ENCODE results near the gene CNOT9. TPM values are rescaled to one million over a fixed set of nuclear protein-coding genes. Genes with fewer than 3 reads are reported as not detected.

CNOT9 gene
- polyA plus RNA-seq, 1 donor from 2014 or later: 16.7 TPM

- H3K27ac Mint-ChIP-seq: peak overlapping the region in 1 of 3 donors; percentile 99
- H3K9me3 Mint-ChIP-seq: no peaks in the 10 kb centered on the region
- no peaks in the 10 kb centered on the region for H3K27me3 Mint-ChIP-seq
- H3K4me1 Mint-ChIP-seq: peaks cover 30 to 43% (median 39%) of the 10 kb centered on the region in 3 donors
- peak overlapping the region; percentile 42 to 98 (median 92) for H3K4me3 Mint-ChIP-seq
- no peaks in the 10 kb centered on the region for H3K36me3 Mint-ChIP-seq
Measured at GRCh38 chr2:218566296-218566695, 2.3 kb upstream of the CNOT9 start.

- Mint-ChIP-seq H3K36me3 (no peaks in the 10 kb centered on the region), H3K27ac (peak overlapping the region; percentile 99 to 100 (median 99)), H3K4me3 (peak overlapping the region; percentile 88 to 98 (median 96)), H3K4me1 (peaks cover 33 to 45% (median 43%) of the 10 kb centered on the region in 3 donors), H3K9me3 (no peaks in the 10 kb centered on the region), H3K27me3 (no peaks in the 10 kb centered on the region)
Measured at GRCh38 chr2:218567797-218568189, 846 bp upstream of the CNOT9 start.

GRCh38 chr2:218569038-218569431, 396 bp downstream of the CNOT9 start:
- no peaks in the 10 kb centered on the region for H3K9me3 Mint-ChIP-seq
- no peaks in the 10 kb centered on the region for H3K36me3 Mint-ChIP-seq
- H3K27me3 Mint-ChIP-seq: no peaks in the 10 kb centered on the region
- peaks cover 32 to 47% (median 43%) of the 10 kb centered on the region in 3 donors for H3K4me1 Mint-ChIP-seq
- peak overlapping the region; percentile 88 to 98 (median 96) for H3K4me3 Mint-ChIP-seq
- peak overlapping the region; percentile 99 to 100 (median 99) for H3K27ac Mint-ChIP-seq

GRCh38 chr2:218569661-218570500, 1.2 kb downstream of the CNOT9 start:
- Mint-ChIP-seq H3K36me3 (no peaks in the 10 kb centered on the region), H3K4me3 (peak overlapping the region; percentile 88 to 98 (median 96)), H3K27me3 (no peaks in the 10 kb centered on the region), H3K9me3 (no peaks in the 10 kb centered on the region), H3K27ac (peak overlapping the region; percentile 99 to 100 (median 99)), H3K4me1 (peaks cover 32 to 48% (median 43%) of the 10 kb centered on the region in 3 donors)

GRCh38 chr2:218570850-218571249, 2.2 kb downstream of the CNOT9 start:
- Mint-ChIP-seq H3K4me1 (peaks cover 32 to 50% (median 43%) of the 10 kb centered on the region in 3 donors), H3K27ac (peak overlapping the region in 2 of 3 donors; percentile 99 to 100), H3K36me3 (no peaks in the 10 kb centered on the region), H3K9me3 (no peaks in the 10 kb centered on the region), H3K27me3 (no peaks in the 10 kb centered on the region), H3K4me3 (peak overlapping the region in 3 of 4 donors; percentile 88 to 98 (median 97))

GRCh38 chr2:218576854-218577253, 8.2 kb downstream of the CNOT9 start:
- H3K36me3 Mint-ChIP-seq: peaks cover 2% of the 10 kb centered on the region
- no peak overlapping the region for H3K27ac Mint-ChIP-seq
- H3K27me3 Mint-ChIP-seq: no peaks in the 10 kb centered on the region
- H3K4me1 Mint-ChIP-seq: peaks cover 4 to 28% (median 10%) of the 10 kb centered on the region in 3 donors
- H3K9me3 Mint-ChIP-seq: no peaks in the 10 kb centered on the region
- H3K4me3 Mint-ChIP-seq: no peak overlapping the region

- Mint-ChIP-seq H3K27me3 (no peaks in the 10 kb centered on the region), H3K36me3 (peaks cover 2% of the 10 kb centered on the region), H3K9me3 (no peaks in the 10 kb centered on the region), H3K27ac (no peak overlapping the region), H3K4me3 (no peak overlapping the region), H3K4me1 (peaks cover 4 to 24% (median 5%) of the 10 kb centered on the region in 3 donors)
Measured at GRCh38 chr2:218577482-218578220, 9.0 kb downstream of the CNOT9 start.

- no peak overlapping the region for H3K27ac Mint-ChIP-seq
- H3K36me3 Mint-ChIP-seq: peaks cover 2% of the 10 kb centered on the region
- no peaks in the 10 kb centered on the region for H3K9me3 Mint-ChIP-seq
- no peaks in the 10 kb centered on the region for H3K27me3 Mint-ChIP-seq
- no peak overlapping the region for H3K4me3 Mint-ChIP-seq
- peaks cover 4 to 21% (median 5%) of the 10 kb centered on the region in 3 donors for H3K4me1 Mint-ChIP-seq
Measured at GRCh38 chr2:218578272-218578877, 9.7 kb downstream of the CNOT9 start.

- Mint-ChIP-seq H3K9me3 (no peaks in the 10 kb centered on the region), H3K27me3 (no peaks in the 10 kb centered on the region)
Measured at GRCh38 chr2:218582076-218582475, 13.4 kb downstream of the CNOT9 start.

GRCh38 chr2:218583983-218584850, 15.6 kb downstream of the CNOT9 start:
- H3K36me3 Mint-ChIP-seq: peaks cover 11% of the 10 kb centered on the region
- peaks cover 0 to 4% (median 4%) of the 10 kb centered on the region in 3 donors for H3K4me1 Mint-ChIP-seq
- H3K27me3 Mint-ChIP-seq: no peaks in the 10 kb centered on the region
- no peaks in the 10 kb centered on the region for H3K9me3 Mint-ChIP-seq
- no peak overlapping the region for H3K27ac Mint-ChIP-seq
- no peak overlapping the region for H3K4me3 Mint-ChIP-seq

More at GRCh38 chr2:218582076-218582475, 13.4 kb downstream of the CNOT9 start:
- Mint-ChIP-seq H3K4me1 (peaks cover 2 to 16% (median 4%) of the 10 kb centered on the region in 3 donors), H3K36me3 (peaks cover 8% of the 10 kb centered on the region), H3K27ac (peak overlapping the region in 1 of 3 donors; percentile 78), H3K4me3 (no peak overlapping the region)

- Mint-ChIP-seq H3K36me3 (peaks cover 11% of the 10 kb centered on the region), H3K27ac (no peak overlapping the region), H3K4me1 (peaks cover 0 to 3% (median 2%) of the 10 kb centered on the region in 3 donors), H3K4me3 (no peak overlapping the region), H3K9me3 (no peaks in the 10 kb centered on the region), H3K27me3 (no peaks in the 10 kb centered on the region)
Measured at GRCh38 chr2:218585541-218585940, 16.9 kb downstream of the CNOT9 start.

GRCh38 chr2:218605432-218605831, 36.8 kb downstream of the CNOT9 start:
- Mint-ChIP-seq H3K27me3 (peaks cover 8% of the 10 kb centered on the region), H3K4me1 (peaks cover 0 to under 1% (median under 1%) of the 10 kb centered on the region in 3 donors), H3K36me3 (peaks cover 2% of the 10 kb centered on the region), H3K4me3 (no peak overlapping the region), H3K27ac (no peak overlapping the region), H3K9me3 (no peaks in the 10 kb centered on the region)

- Mint-ChIP-seq H3K9me3 (no peaks in the 10 kb centered on the region), H3K27ac (peak within 1 kb of the TSS in 1 of 3 donors; percentile 82), H3K4me3 (peak within 1 kb of the TSS in 1 of 4 donors; percentile 54), H3K4me1 (no peaks in the 10 kb centered on the region), H3K27me3 (peaks cover 12% of the 10 kb centered on the region), H3K36me3 (no peaks in the 10 kb centered on the region)
Measured at GRCh38 chr2:218607436-218608115, 38.9 kb downstream of the CNOT9 start, which contains the start of gene PLCD4. Gene PLCD4 (plus strand): TSS chr2:218607899. CDS start chr2:218615740, 7,841 bp downstream.

Measured in IgD-negative memory B cell (primary cell).